H9 (cell line): ENCODE results near the gene FBXL20. TPM values are rescaled to one million over a fixed set of nuclear protein-coding genes. Genes with fewer than 3 reads are reported as not detected.
"Not testable (repeated sequence)": the region's sequence is repeated elsewhere in the genome, so short reads cannot be mapped to it uniquely, and the experiment has no call there.

Source experiments
- DNase-seq: peaks from one replicate; pipeline ENCODE4 v3.0.0-alpha.2; 2017
- H2AFZ ChIP-seq: one replicate; pipeline ENCODE4 v1.6.1; 2013; ENCODE audit warnings: mild to moderate bottlenecking, low read length, control low read depth, moderate library complexity
- H2AK5ac ChIP-seq: 2 replicates; pipeline ENCODE4 v1.6.1; 2013; ENCODE audit warnings: low read length, control low read depth, mixed read lengths; ENCODE audit not compliant: insufficient read length
- H2BK120ac ChIP-seq: one replicate; pipeline ENCODE4 v1.6.1; 2013; ENCODE audit warnings: low read depth, mild to moderate bottlenecking, low read length, control low read depth, inconsistent platforms; ENCODE audit not compliant: poor library complexity, severe bottlenecking
- H2BK12ac ChIP-seq: 2 replicates; pipeline ENCODE4 v1.6.1; 2013; ENCODE audit warnings: low read length, control low read depth, mixed read lengths, low read depth; ENCODE audit not compliant: insufficient read length
- H2BK15ac ChIP-seq: 2 replicates; pipeline ENCODE4 v1.6.1; 2013; ENCODE audit warnings: low read depth, low read length, control low read depth
- H2BK20ac ChIP-seq: one replicate; pipeline ENCODE4 v1.6.1; 2013; ENCODE audit warnings: low read depth, mild to moderate bottlenecking, low read length, control low read depth, inconsistent platforms; ENCODE audit not compliant: poor library complexity, severe bottlenecking
- H2BK5ac ChIP-seq: 2 replicates; pipeline ENCODE4 v1.6.1; 2013; ENCODE audit warnings: low read length, control low read depth, mixed read lengths; ENCODE audit not compliant: insufficient read length
- H3K14ac ChIP-seq: 2 replicates; pipeline ENCODE4 v1.6.1; 2013; ENCODE audit warnings: low read length, control low read depth; ENCODE audit not compliant: insufficient read depth
- H3K18ac ChIP-seq: 2 replicates; pipeline ENCODE4 v1.6.1; 2013; ENCODE audit warnings: low read depth, mild to moderate bottlenecking, mixed read lengths, low read length, control low read depth; ENCODE audit not compliant: insufficient read length
- H3K23ac ChIP-seq: 2 replicates; pipeline ENCODE4 v1.6.1; 2013; ENCODE audit warnings: low read length, control low read depth, mixed read lengths, low read depth; ENCODE audit not compliant: insufficient read length
- H3K23me2 ChIP-seq: 2 replicates; pipeline ENCODE4 v1.6.1; 2013; ENCODE audit warnings: low read depth, mild to moderate bottlenecking, mixed read lengths, low read length, control low read depth; ENCODE audit not compliant: insufficient read length, poor library complexity, severe bottlenecking
- H3K27ac ChIP-seq: 2 replicates; pipeline ENCODE4 v1.5.1; 2013; ENCODE audit warnings: low read length, control low read depth, mixed read lengths, low read depth; ENCODE audit not compliant: insufficient read length
- H3K27me3 ChIP-seq: 2 replicates; pipeline ENCODE4 v1.6.1; 2013; ENCODE audit warnings: low read length, control low read depth, inconsistent platforms; ENCODE audit not compliant: insufficient read depth
- H3K4ac ChIP-seq: 2 replicates; pipeline ENCODE4 v1.6.1; 2013; ENCODE audit warnings: low read depth, mild to moderate bottlenecking, control low read depth, inconsistent platforms, low read length, moderate library complexity
- H3K4me1 ChIP-seq: 2 replicates; pipeline ENCODE4 v1.6.1; 2013; ENCODE audit warnings: low read length, control low read depth, inconsistent platforms; ENCODE audit not compliant: insufficient read depth
- H3K4me2 ChIP-seq: 2 replicates; pipeline ENCODE4 v1.6.1; 2013; ENCODE audit warnings: low read length, control low read depth, mixed read lengths; ENCODE audit not compliant: insufficient read length, insufficient read depth
- H3K56ac ChIP-seq: 2 replicates; pipeline ENCODE4 v1.6.1; 2013; ENCODE audit warnings: low read depth, mild to moderate bottlenecking, mixed read lengths, low read length, control low read depth; ENCODE audit not compliant: insufficient read length
- H3K79me1 ChIP-seq: 2 replicates; pipeline ENCODE4 v1.6.1; 2013; ENCODE audit warnings: low read depth, mild to moderate bottlenecking, moderate library complexity, low read length, control low read depth, inconsistent platforms; ENCODE audit not compliant: insufficient read depth, poor library complexity, severe bottlenecking
- H3K79me2 ChIP-seq: 2 replicates; pipeline ENCODE4 v1.6.1; 2013; ENCODE audit warnings: low read length, control low read depth, inconsistent platforms; ENCODE audit not compliant: insufficient read depth
- H3K9ac ChIP-seq: 2 replicates; pipeline ENCODE4 v1.6.1; 2013; ENCODE audit warnings: low read length, control low read depth, mixed read lengths; ENCODE audit not compliant: insufficient read length; ENCODE audit errors: extremely low read depth
- H3K9me3 ChIP-seq: one replicate; pipeline ENCODE4 v1.6.1; 2013; ENCODE audit warnings: low read depth, low read length, inconsistent platforms; ENCODE audit not compliant: control insufficient read depth
- H3T11ph ChIP-seq: one replicate; pipeline ENCODE4 v1.6.1; 2013; ENCODE audit warnings: mild to moderate bottlenecking, low read length, control low read depth, inconsistent platforms
- H4K20me1 ChIP-seq: one replicate; pipeline ENCODE4 v1.6.1; 2013; ENCODE audit not compliant: control insufficient read depth, insufficient read length, insufficient read depth
- H4K5ac ChIP-seq: 2 replicates; pipeline ENCODE4 v1.6.1; 2013; ENCODE audit warnings: low read depth, mild to moderate bottlenecking, mixed read lengths, low read length, control low read depth; ENCODE audit not compliant: insufficient read length
- H4K8ac ChIP-seq: replicated peaks from 2 replicates; pipeline ENCODE4 v1.6.1; 2013; ENCODE audit warnings: low read length, control low read depth, mixed read lengths, low read depth; ENCODE audit not compliant: insufficient read length
- H4K91ac ChIP-seq: 2 replicates; pipeline ENCODE4 v1.6.1; 2013; ENCODE audit warnings: low read depth, mild to moderate bottlenecking, moderate library complexity, mixed read lengths, low read length, control low read depth; ENCODE audit not compliant: insufficient read length
- H3K27ac Mint-ChIP-seq, 3 experiments: 2 replicates in 2 of 3; 3 replicates in 1 of 3; pipeline ENCODE4 v1.8.0; 2020 to 2021; ENCODE audit warnings: mixed read lengths in 3 of 3, mild to moderate bottlenecking in 1 of 3, moderate library complexity in 1 of 3
- H3K27me3 Mint-ChIP-seq: 2 replicates; pipeline ENCODE4 v1.8.0; 2021; ENCODE audit warnings: low read depth, mild to moderate bottlenecking, moderate library complexity, mixed read lengths
- H3K36me3 Mint-ChIP-seq, 3 experiments: 2 replicates in 2 of 3; 3 replicates in 1 of 3; pipeline ENCODE4 v1.8.0; 2020 to 2021; ENCODE audit warnings: low read depth in 3 of 3, mixed read lengths in 3 of 3; ENCODE audit not compliant: insufficient read depth in 1 of 3
- H3K4me1 Mint-ChIP-seq, 2 experiments: 2 replicates each; pipeline ENCODE4 v1.8.0; 2020; ENCODE audit warnings: mixed read lengths in 2 of 2
- H3K4me3 Mint-ChIP-seq, 2 experiments: 2 replicates in 1 of 2; 3 replicates in 1 of 2; pipeline ENCODE4 v1.8.0; 2020 to 2021; ENCODE audit warnings: mild to moderate bottlenecking in 2 of 2, mixed read lengths in 2 of 2, moderate library complexity in 1 of 2
- H3K9me3 Mint-ChIP-seq, 2 experiments: 2 replicates in 1 of 2; 3 replicates in 1 of 2; pipeline ENCODE4 v1.8.0; 2020; ENCODE audit warnings: mild to moderate bottlenecking in 2 of 2, mixed read lengths in 2 of 2, moderate library complexity in 1 of 2
- WGBS: extraction: QIAGEN DNeasy Blood & Tissue Kit; methylation state at CpG from one replicate; pipeline ENCODE4 v1.1.7; 2013; ENCODE audit warnings: missing lambda C conversion rate, low lambda C conversion rate, mixed read lengths; ENCODE audit not compliant: insufficient read length; ENCODE audit errors: extremely low coverage; 5-methylcytosine and 5-hydroxymethylcytosine counted together
- total RNA-seq: library from RNA; stranded (reverse); gene quantifications from 2 replicates; pipeline ENCODE4 v1.2.1, GENCODE V29; 2021
- TF ChIP-seq, protein P1 (sequence below): fragments of 200-600 bp; sonication (generic); conservative IDR thresholded peaks from 3 replicates; pipeline ENCODE4 v1.8.0; 2021; ENCODE audit warnings: antibody characterized with exemption, mild to moderate bottlenecking

Gene FBXL20
- total RNA-seq, 1 experiment from 2014 or later = 18.4 TPM

DNA sequence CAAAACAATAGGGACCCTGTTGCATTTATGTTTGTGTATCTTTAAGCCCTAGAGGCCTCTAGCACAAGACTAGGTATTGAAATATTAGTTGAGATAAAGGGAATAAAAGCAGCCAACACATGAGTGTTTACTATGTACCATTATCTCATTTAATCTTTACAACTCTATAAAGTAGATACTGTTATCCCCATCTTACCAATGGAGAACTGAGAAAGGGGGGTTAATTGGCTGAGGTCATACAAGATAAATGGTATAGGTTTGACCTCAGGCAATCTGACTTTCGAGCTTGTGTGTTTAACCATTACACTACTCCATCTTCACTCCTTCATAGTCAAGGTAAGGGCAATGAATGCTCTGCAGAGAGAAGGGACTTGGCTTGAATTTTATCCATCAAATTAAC lies 149.4 kb downstream of the FBXL20 start:
- Histone ChIP-seq H4K91ac (no peak overlapping the region), H3K23ac (no peak overlapping the region), H3K14ac (no peak overlapping the region), H3K18ac (no peak overlapping the region), H4K5ac (no peak overlapping the region), H3K9me3 (no peaks in the 10 kb centered on the region), H2BK120ac (no peak overlapping the region), H2BK20ac (no peak overlapping the region), H3K79me1 (no peaks in the 10 kb centered on the region), H3K56ac (no peak overlapping the region), H2BK5ac (no peak overlapping the region), H2BK12ac (no peak overlapping the region), H3K4me2 (no peak overlapping the region), H4K8ac (no peak overlapping the region), H4K20me1 (peaks cover 2% of the 10 kb centered on the region), H2AK5ac (no peak overlapping the region), H3K9ac (no peak overlapping the region), H3K4me1 (no peaks in the 10 kb centered on the region), H2BK15ac (no peak overlapping the region), H3K4ac (no peak overlapping the region), H3K23me2 (no peaks in the 10 kb centered on the region), H2AFZ (no peak overlapping the region), H3T11ph (no peak overlapping the region), H3K27ac (no peak overlapping the region), H3K27me3 (no peaks in the 10 kb centered on the region), H3K79me2 (no peaks in the 10 kb centered on the region)
- Mint-ChIP-seq H3K4me1 (peaks cover 14 to 19% of the 10 kb centered on the region in 2 experiments), H3K4me3 (no peak overlapping the region; a peak in 1 of 5 replicates), H3K9me3 (no peaks in the 10 kb centered on the region; a peak in 1 of 5 replicates), H3K27me3 (no peaks in the 10 kb centered on the region), H3K36me3 (peaks cover 0 to 9% (median 8%) of the 10 kb centered on the region in 3 experiments; a peak in 3 of 7 replicates), H3K27ac (no peak overlapping the region)
- no peak for DNase-seq
- no CpG with 5 or more reads among the region's 1 CpG for WGBS
- TF ChIP-seq, protein P1, sequence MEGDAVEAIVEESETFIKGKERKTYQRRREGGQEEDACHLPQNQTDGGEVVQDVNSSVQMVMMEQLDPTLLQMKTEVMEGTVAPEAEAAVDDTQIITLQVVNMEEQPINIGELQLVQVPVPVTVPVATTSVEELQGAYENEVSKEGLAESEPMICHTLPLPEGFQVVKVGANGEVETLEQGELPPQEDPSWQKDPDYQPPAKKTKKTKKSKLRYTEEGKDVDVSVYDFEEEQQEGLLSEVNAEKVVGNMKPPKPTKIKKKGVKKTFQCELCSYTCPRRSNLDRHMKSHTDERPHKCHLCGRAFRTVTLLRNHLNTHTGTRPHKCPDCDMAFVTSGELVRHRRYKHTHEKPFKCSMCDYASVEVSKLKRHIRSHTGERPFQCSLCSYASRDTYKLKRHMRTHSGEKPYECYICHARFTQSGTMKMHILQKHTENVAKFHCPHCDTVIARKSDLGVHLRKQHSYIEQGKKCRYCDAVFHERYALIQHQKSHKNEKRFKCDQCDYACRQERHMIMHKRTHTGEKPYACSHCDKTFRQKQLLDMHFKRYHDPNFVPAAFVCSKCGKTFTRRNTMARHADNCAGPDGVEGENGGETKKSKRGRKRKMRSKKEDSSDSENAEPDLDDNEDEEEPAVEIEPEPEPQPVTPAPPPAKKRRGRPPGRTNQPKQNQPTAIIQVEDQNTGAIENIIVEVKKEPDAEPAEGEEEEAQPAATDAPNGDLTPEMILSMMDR = no peak

DNA sequence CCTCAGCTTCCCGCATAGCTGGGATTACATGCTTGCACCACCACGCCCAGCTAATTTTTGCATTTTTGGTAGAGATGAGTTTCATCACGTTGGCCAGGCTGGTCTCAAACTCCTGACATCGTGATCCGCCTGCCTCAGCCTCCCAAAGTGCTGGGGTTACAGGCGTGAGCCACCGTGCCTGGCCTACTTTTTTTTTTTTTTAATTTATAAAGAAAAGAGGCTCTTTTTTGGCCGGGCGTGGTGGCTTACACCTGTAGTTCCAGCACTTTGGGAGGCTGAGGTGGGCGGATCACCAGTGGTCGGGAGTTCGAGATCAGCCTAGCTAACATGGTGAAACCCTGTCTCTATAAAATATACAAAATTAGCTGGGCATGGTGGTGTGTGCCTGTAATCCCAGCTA lies 151.3 kb downstream of the FBXL20 start:
- H3K4me2 ChIP-seq, H3K27ac Mint-ChIP-seq, H2BK120ac ChIP-seq, H3T11ph ChIP-seq, H3K14ac ChIP-seq, H3K23me2 ChIP-seq, H4K20me1 ChIP-seq, H2BK15ac ChIP-seq, H3K18ac ChIP-seq, DNase-seq, H4K91ac ChIP-seq, H2AFZ ChIP-seq, H3K23ac ChIP-seq, H3K56ac ChIP-seq, H4K5ac ChIP-seq, H3K9me3 ChIP-seq, H3K4ac ChIP-seq, H2BK20ac ChIP-seq, H3K27ac ChIP-seq, H3K27me3 Mint-ChIP-seq, H3K79me2 ChIP-seq, H2BK12ac ChIP-seq, H3K79me1 ChIP-seq, H3K4me3 Mint-ChIP-seq, H3K9ac ChIP-seq, H2AK5ac ChIP-seq, H3K36me3 Mint-ChIP-seq, H4K8ac ChIP-seq, H2BK5ac ChIP-seq, H3K27me3 ChIP-seq, H3K9me3 Mint-ChIP-seq, H3K4me1 ChIP-seq: not testable (repeated sequence)
- peaks cover 14 to 19% of the 10 kb centered on the region in 2 experiments for H3K4me1 Mint-ChIP-seq
- no CpG with 5 or more reads among the region's 12 CpGs for WGBS
